Activated CD8-positive, alpha-beta memory T cell treated with anti-CD3 and anti-CD28 coated beads, Interleukin-2, amount 10 ng/mL, durations not matched to agents 7 days and 5 days (primary cell): ENCODE results near the gene DDAH1. TPM values are rescaled to one million over a fixed set of nuclear protein-coding genes. Genes with fewer than 3 reads are reported as not detected.

Source experiments
- ATAC-seq: fragments of 150-1000 bp; cut with Tn5 transposase; one replicate; pipeline ENCODE4 v1.10.0; 2021; ENCODE audit warnings: moderate library complexity
- CTCF ChIA-PET: fragments of 350-600 bp; sonication (Branson Sonifier 250); formaldehyde crosslinking; loops from one replicate; lab custom pipeline; 2021; ENCODE audit warnings: antibody characterized with exemption; lab: Charles Lee
- DNase-seq: peaks from one replicate; pipeline ENCODE4 v3.0.0-alpha.2; 2020
- H3K27ac Mint-ChIP-seq: one replicate; pipeline ENCODE4 v1.8.0; 2021; ENCODE audit warnings: mild to moderate bottlenecking, mixed read lengths
- H3K27me3 Mint-ChIP-seq: one replicate; pipeline ENCODE4 v1.8.0; 2021; ENCODE audit warnings: mixed read lengths
- H3K36me3 Mint-ChIP-seq: one replicate; pipeline ENCODE4 v1.8.0; 2021; ENCODE audit warnings: mild to moderate bottlenecking, mixed read lengths
- H3K4me1 Mint-ChIP-seq: one replicate; pipeline ENCODE4 v1.8.0; 2021; ENCODE audit warnings: mixed read lengths
- H3K4me3 Mint-ChIP-seq: one replicate; pipeline ENCODE4 v1.8.0; 2021; ENCODE audit warnings: mild to moderate bottlenecking, moderate library complexity, mixed read lengths
- H3K9me3 Mint-ChIP-seq: one replicate; pipeline ENCODE4 v1.8.0; 2022; ENCODE audit warnings: low read depth, mixed read lengths
- total RNA-seq, 2 experiments: library from RNA; stranded (reverse); gene quantifications; one replicate each; pipeline ENCODE4 v1.2.3, GENCODE V29; 2021

DDAH1 gene
- total RNA-seq, 2 experiments from 2014 or later: not detected

- Mint-ChIP-seq H3K27ac (no peak overlapping the region), H3K4me3 (no peak overlapping the region), H3K27me3 (peaks cover 5% of the 10 kb centered on the region), H3K9me3 (no peaks in the 10 kb centered on the region), H3K36me3 (no peaks in the 10 kb centered on the region), H3K4me1 (no peaks in the 10 kb centered on the region)
- ATAC-seq (no peak), DNase-seq (no peak)
- CTCF ChIA-PET: no interaction called here
Measured at GRCh38 chr1:85413169-85413568, 51.8 kb downstream of the DDAH1 start.

DNA sequence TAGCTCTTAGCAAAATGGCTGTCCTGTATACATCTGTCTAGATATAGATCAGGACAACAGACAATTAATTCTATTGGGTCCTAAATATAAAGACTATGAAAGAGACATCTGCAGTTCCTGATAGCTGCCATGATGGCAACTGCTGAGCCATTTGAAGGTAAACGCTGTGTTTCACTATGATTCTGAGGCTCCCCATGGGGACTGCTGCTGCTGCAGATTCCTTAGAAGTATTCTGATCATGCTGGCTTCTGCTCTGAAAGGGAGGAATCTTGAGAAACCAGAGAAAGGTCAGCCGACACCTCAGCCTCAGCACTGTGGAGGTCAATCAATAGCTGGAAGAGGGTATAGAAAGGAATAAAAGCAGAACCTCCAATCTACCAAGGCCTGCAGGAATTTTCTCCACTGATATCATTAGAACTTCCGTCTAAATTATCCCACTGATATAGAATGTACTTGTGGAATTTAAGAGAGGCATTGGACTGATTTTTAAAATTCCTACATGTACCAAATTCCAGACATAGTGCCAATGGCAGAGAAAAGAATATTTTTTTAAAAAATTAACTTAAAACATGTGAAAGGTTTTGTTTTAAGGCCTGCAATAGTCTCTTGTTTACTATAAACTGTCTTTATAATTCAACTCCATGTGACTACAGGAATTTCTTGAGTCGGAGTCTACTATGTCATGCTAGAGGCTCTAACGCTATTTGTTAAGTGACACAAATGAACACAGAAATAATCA is 53.2 kb downstream of the DDAH1 start:
- no peaks in the 10 kb centered on the region for H3K36me3 Mint-ChIP-seq
- H3K9me3 Mint-ChIP-seq: no peaks in the 10 kb centered on the region
- H3K27ac Mint-ChIP-seq: no peak overlapping the region
- CTCF ChIA-PET: no interaction called here
- no peaks in the 10 kb centered on the region for H3K4me1 Mint-ChIP-seq
- no peak overlapping the region for H3K4me3 Mint-ChIP-seq
- no peak for ATAC-seq
- H3K27me3 Mint-ChIP-seq: peaks cover 5% of the 10 kb centered on the region
- DNase-seq: no peak

DNA sequence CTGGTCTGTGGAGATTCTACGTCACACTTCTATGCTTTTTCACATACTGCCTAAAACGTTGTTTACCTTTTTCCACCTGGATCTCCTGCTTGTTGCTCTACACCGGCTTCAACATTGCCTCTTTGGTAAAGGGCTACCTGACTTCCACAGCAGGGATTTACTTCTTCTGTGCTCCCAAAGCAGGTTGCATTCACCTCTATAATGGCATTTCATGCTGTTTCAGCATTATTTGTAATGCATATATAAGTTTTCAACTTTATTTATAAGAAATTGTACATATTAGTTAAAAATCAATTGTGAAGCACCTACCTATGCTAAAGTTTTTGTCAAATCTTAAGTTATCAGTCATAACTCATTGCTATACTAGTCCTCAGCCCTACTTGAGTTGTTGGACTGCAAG is 55.4 kb downstream of the DDAH1 start:
- Mint-ChIP-seq H3K4me1 (no peaks in the 10 kb centered on the region), H3K9me3 (no peaks in the 10 kb centered on the region), H3K36me3 (no peaks in the 10 kb centered on the region), H3K27ac (no peak overlapping the region), H3K4me3 (no peak overlapping the region), H3K27me3 (peaks cover 5% of the 10 kb centered on the region)
- no peak for DNase-seq
- CTCF ChIA-PET: no interaction called here
- no peak for ATAC-seq

DNA sequence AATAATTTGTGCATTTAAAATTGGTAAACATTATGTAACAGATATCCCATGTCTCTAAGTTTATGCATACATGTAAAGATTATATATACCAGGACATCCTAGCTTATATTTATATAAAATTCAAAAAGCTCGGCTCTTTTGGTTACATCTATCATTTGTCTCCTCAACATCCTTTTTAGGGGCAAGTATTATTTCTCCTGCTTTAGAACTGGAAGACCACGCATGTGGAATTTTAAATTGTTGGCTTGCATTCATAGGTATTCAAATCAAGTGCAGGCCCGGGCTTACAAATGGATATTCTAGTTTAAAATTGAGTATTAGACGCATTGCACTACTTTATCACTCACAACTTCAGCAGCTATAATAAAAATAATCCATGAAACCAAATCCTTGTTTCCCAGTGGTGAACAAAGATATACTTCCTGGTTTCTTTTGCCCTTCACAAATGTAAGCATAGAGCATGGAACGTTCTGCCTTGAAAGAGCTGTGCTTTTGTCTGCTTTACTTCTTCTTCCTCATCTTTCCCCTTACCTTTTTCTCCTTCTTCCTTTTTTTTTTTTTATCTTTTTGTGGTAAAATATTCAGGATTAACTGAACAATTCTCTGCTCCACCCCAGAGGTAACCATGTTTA is 57.1 kb downstream of the DDAH1 start:
- H3K4me1 Mint-ChIP-seq: no peaks in the 10 kb centered on the region
- CTCF ChIA-PET: no interaction called here
- no peaks in the 10 kb centered on the region for H3K27me3 Mint-ChIP-seq
- no peak overlapping the region for H3K4me3 Mint-ChIP-seq
- DNase-seq (no peak), ATAC-seq (no peak)
- no peaks in the 10 kb centered on the region for H3K36me3 Mint-ChIP-seq
- no peaks in the 10 kb centered on the region for H3K9me3 Mint-ChIP-seq
- H3K27ac Mint-ChIP-seq: no peak overlapping the region

DNA sequence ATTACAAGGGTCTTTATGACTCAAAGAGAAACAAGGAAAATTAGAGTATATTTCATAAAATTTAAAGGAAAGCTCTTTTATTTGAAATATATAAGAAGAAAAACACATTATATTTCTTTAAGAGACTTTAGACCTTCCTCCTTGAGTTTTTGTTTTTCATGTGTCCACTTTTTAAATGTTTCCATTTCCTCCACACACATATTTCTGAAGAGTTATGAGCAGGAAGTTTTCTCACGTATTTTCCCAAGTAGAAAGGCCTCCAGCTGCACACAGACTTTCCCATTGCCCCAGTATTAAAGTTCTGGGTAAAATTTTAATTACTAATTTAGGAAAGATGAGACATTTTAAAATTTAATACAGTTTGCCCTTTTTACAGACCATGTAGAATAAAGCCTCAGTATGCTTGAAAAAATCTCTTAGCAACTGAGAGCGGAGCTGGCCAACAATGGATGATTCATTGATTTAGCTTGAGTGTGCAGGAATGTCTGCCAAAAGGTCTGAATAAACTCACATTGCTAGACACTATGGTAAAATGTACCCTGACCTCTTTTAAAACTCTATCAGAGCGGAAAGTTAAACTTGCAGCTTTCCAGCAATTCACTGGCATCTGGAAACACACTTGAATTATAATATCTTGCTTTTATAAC is 57.9 kb downstream of the DDAH1 start:
- no peaks in the 10 kb centered on the region for H3K27me3 Mint-ChIP-seq
- H3K27ac Mint-ChIP-seq: no peak overlapping the region
- DNase-seq: no peak
- no peak overlapping the region for H3K4me3 Mint-ChIP-seq
- no peaks in the 10 kb centered on the region for H3K36me3 Mint-ChIP-seq
- CTCF ChIA-PET: no interaction called here
- H3K9me3 Mint-ChIP-seq: no peaks in the 10 kb centered on the region
- ATAC-seq: no peak
- H3K4me1 Mint-ChIP-seq: no peaks in the 10 kb centered on the region

DNA sequence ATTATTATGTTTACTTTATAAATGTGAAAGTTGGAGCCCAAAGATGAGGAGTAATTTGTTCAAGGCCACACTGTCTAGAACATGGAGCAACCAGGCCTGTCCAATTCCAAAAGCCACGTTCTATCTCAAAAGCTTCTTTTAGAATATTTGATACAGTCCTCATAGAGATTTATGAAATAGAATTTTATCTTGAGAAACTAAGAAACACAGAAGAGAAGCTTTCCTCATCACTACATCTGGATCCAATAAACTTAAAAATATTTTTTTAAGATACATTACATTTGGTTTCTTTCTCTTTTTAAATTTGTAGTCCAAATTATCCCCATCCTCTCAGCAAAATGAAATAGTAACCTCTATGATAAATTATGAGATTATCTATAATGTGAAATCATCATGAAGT is 58.9 kb downstream of the DDAH1 start:
- CTCF ChIA-PET: no interaction called here
- H3K4me3 Mint-ChIP-seq: no peak overlapping the region
- DNase-seq: no peak
- ATAC-seq: no peak
- H3K4me1 Mint-ChIP-seq: no peaks in the 10 kb centered on the region
- H3K36me3 Mint-ChIP-seq: no peaks in the 10 kb centered on the region
- no peaks in the 10 kb centered on the region for H3K27me3 Mint-ChIP-seq
- H3K9me3 Mint-ChIP-seq: no peaks in the 10 kb centered on the region
- no peak overlapping the region for H3K27ac Mint-ChIP-seq

DNA sequence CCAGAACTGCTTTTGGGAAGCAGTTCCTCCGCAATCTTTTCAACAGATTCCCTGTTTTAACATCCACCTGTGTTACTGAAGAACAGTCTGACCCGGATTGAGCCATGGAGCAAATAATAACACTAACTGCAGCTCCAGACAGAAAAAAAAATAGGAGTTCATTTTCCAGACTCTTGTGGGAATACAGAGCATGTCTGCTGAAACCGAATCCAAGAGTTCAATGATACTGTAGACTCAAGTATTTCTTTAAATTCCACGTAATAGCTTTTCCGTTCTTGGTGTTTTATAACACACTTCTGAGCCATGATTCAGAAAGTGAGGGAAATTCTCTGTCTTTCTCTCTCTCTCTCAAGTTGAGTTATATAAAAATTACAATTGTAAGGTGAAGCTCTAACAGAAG is 60.6 kb downstream of the DDAH1 start:
- CTCF ChIA-PET: no interaction called here
- no peaks in the 10 kb centered on the region for H3K36me3 Mint-ChIP-seq
- no peak overlapping the region for H3K27ac Mint-ChIP-seq
- no peak for DNase-seq
- no peaks in the 10 kb centered on the region for H3K27me3 Mint-ChIP-seq
- H3K9me3 Mint-ChIP-seq: no peaks in the 10 kb centered on the region
- no peaks in the 10 kb centered on the region for H3K4me1 Mint-ChIP-seq
- no peak for ATAC-seq
- no peak overlapping the region for H3K4me3 Mint-ChIP-seq

GRCh38 chr1:85398391-85399064 is 66.4 kb downstream of the DDAH1 start:
- H3K36me3 Mint-ChIP-seq: no peaks in the 10 kb centered on the region
- ATAC-seq (no peak), DNase-seq (no peak)
- H3K4me3 Mint-ChIP-seq: no peak overlapping the region
- no peak overlapping the region for H3K27ac Mint-ChIP-seq
- peaks cover 8% of the 10 kb centered on the region for H3K27me3 Mint-ChIP-seq
- H3K9me3 Mint-ChIP-seq: no peaks in the 10 kb centered on the region
- H3K4me1 Mint-ChIP-seq: no peaks in the 10 kb centered on the region
- CTCF ChIA-PET: no interaction called here

DNA sequence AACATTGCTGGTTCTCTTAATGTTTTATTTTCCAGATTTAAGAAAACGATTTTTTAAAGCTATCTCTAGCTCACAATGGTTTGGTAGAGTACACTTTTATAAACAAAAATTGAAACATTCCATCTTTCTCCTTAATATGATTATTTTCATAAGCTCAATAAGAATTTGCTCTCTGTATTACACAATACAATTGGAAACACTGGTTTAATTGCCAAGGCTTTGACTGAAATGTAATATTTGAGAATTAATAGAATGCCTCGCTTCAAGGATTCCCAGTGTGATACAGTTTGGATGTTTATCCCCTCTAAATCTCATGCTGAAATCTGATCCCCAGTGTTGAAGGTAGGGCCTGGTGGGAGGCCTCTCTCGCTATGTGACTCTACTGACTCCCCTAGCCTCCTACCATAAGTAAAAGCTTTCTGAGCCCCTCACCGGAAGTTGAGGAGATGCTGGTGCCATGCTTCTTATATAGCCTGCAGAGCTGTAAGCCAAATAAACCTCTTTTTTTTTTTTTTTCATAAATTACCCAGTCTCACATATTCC is 67.4 kb downstream of the DDAH1 start:
- H3K27me3 Mint-ChIP-seq: peaks cover 8% of the 10 kb centered on the region
- CTCF ChIA-PET: interaction anchor here (0.7 kb wide), 1 partner anchor 1115 kb away, joined by 3 read pairs; no protein-coding TSS in a partner anchor
- ATAC-seq: no peak
- no peak overlapping the region for H3K27ac Mint-ChIP-seq
- no peaks in the 10 kb centered on the region for H3K4me1 Mint-ChIP-seq
- no peak overlapping the region for H3K4me3 Mint-ChIP-seq
- H3K36me3 Mint-ChIP-seq: no peaks in the 10 kb centered on the region
- DNase-seq: no peak
- no peaks in the 10 kb centered on the region for H3K9me3 Mint-ChIP-seq

DNA sequence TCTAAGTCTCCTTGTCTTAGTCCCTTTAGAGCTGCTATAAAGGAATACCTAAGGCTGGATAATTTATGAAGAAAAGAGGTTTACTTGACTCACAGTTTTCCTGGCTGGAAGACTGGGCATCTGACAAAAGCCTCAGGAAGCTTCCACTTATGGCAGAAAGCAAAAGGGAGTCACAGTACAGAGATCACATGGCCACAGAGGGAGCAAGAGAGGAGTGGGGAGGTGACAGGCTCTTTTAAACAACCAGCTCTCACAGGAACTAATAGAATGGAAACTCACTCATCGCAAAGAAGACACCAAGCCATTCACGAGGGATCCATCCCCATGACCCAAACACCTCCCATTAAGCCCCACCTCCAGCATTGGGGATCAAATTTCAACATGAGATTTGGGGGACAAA is 68.8 kb downstream of the DDAH1 start:
- CTCF ChIA-PET: no interaction called here
- ATAC-seq: no peak
- H3K4me1 Mint-ChIP-seq: no peaks in the 10 kb centered on the region

DNA sequence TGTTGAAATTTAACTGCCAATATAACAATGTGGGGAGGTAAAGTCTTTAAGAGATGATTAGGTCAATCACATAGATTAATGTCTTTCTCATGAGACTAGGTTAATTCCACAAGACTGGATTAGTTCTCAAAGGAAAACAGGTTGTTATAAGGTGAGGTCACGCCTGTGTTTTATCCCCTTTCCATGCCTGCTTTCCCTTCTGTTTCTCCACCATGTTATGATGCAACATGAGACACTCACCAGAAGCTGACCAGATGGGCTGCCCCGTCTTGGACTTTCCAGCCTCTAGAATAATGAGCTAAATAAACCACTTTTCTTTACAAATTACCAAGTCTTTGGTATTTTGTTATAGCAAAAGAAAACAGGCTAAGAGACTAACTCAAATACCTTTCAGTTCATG is 70.8 kb downstream of the DDAH1 start:
- Mint-ChIP-seq H3K36me3 (no peaks in the 10 kb centered on the region), H3K4me1 (no peaks in the 10 kb centered on the region), H3K27ac (no peak overlapping the region), H3K4me3 (no peak overlapping the region), H3K9me3 (no peaks in the 10 kb centered on the region), H3K27me3 (peaks cover 11% of the 10 kb centered on the region)
- ATAC-seq (no peak), DNase-seq (no peak)
- CTCF ChIA-PET: interaction anchor here (1.1 kb wide), 1 partner anchor 8 kb away, joined by 3 read pairs; no protein-coding TSS in a partner anchor

More for the DNA sequence above, 68.8 kb downstream of the DDAH1 start:
- H3K27ac Mint-ChIP-seq: no peak overlapping the region
- H3K9me3 Mint-ChIP-seq: no peaks in the 10 kb centered on the region
- no peaks in the 10 kb centered on the region for H3K36me3 Mint-ChIP-seq
- no peak overlapping the region for H3K4me3 Mint-ChIP-seq
- DNase-seq: no peak
- H3K27me3 Mint-ChIP-seq: peaks cover 8% of the 10 kb centered on the region

- Mint-ChIP-seq H3K27ac (no peak overlapping the region), H3K4me3 (no peak overlapping the region)
- CTCF ChIA-PET: interaction anchor here (1.1 kb wide), 1 partner anchor 8 kb away, joined by 3 read pairs; no protein-coding TSS in a partner anchor
Measured at GRCh38 chr1:85393490-85393889, 71.5 kb downstream of the DDAH1 start.

DNA sequence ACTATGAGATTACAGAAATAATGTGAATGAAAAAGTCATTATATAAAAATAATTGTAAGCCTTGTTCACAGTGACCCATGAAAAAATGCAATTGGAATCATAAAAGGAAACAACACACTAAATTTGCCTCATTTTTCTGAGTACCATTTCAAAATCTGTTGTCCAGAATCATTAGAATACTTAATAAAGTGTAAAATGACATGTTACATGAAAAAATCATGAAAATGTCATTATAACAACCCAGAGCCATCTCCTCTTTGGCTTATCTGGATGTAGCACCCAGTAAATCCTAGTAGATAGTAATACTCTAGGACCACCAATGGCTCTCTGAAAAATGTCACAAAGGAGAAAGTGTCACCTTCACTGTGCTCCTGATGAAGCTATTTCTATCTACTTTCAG is 76.5 kb downstream of the DDAH1 start:
- CTCF ChIA-PET: no interaction called here
- ATAC-seq (no peak), DNase-seq (no peak)
- Mint-ChIP-seq H3K4me1 (no peaks in the 10 kb centered on the region), H3K27me3 (peaks cover 9% of the 10 kb centered on the region), H3K4me3 (no peak overlapping the region), H3K36me3 (no peaks in the 10 kb centered on the region), H3K9me3 (no peaks in the 10 kb centered on the region), H3K27ac (no peak overlapping the region)

More at GRCh38 chr1:85393490-85393889, 71.5 kb downstream of the DDAH1 start:
- DNase-seq (no peak), ATAC-seq (no peak)
- no peaks in the 10 kb centered on the region for H3K9me3 Mint-ChIP-seq
- peaks cover 11% of the 10 kb centered on the region for H3K27me3 Mint-ChIP-seq
- H3K36me3 Mint-ChIP-seq: no peaks in the 10 kb centered on the region
- no peaks in the 10 kb centered on the region for H3K4me1 Mint-ChIP-seq
